Spinal cord (tissue), 10 donors: Measurements from ENCODE around the gene GAS7. TPM values are rescaled to one million over a fixed set of nuclear protein-coding genes. Genes with fewer than 3 reads are reported as not detected.

ENCODE experiments used
- DNase-seq, 6 donors: peaks; one replicate each; pipeline versions ENCODE4 v3.0.0 to v3.0.0-alpha.2; 2013 to 2015; ENCODE audit warnings: low spot score in 6 of 6, low read depth in 4 of 6
- H3K27ac ChIP-seq: one replicate; pipeline ENCODE4 v1.5.1; 2013; ENCODE audit warnings: low read depth, low read length, control low read depth
- H3K27me3 ChIP-seq: one replicate; pipeline ENCODE4 v1.6.1; 2013; ENCODE audit warnings: low read length; ENCODE audit not compliant: control insufficient read depth, insufficient read depth
- H3K36me3 ChIP-seq: one replicate; pipeline ENCODE4 v1.6.1; 2013; ENCODE audit warnings: low read length; ENCODE audit not compliant: control insufficient read depth, insufficient read depth
- H3K4me1 ChIP-seq: one replicate; pipeline ENCODE4 v1.6.1; 2013; ENCODE audit warnings: low read length; ENCODE audit not compliant: control insufficient read depth, insufficient read depth
- H3K4me3 ChIP-seq: one replicate; pipeline ENCODE4 v1.5.1; 2013; ENCODE audit warnings: low read depth, low read length, control low read depth
- H3K9me3 ChIP-seq: one replicate; pipeline ENCODE4 v1.6.1; 2013; ENCODE audit warnings: low read length; ENCODE audit not compliant: control insufficient read depth, insufficient read depth
- WGBS: methylation state at CpG from one replicate; pipeline ENCODE4 v1.1.5; 2013; ENCODE audit warnings: missing lambda C conversion rate; ENCODE audit not compliant: insufficient coverage; 5-methylcytosine and 5-hydroxymethylcytosine counted together
- polyA plus RNA-seq, 2 donors: library from polyadenylated mRNA; unstranded; fragments of 120-200 nt; gene quantifications; one replicate each; pipeline ENCODE4 v1.2.1, GENCODE V29; 2013; ENCODE audit not compliant: insufficient read length in 2 of 2
- total RNA-seq, 2 donors: library from RNA; depleted of rRNA in 1 of 2; stranded (reverse); fragments of 120-200 nt in 1 of 2; fragments of >200 nt in 1 of 2; gene quantifications; one replicate each; pipeline versions ENCODE4 v1.2.3 to v1.2.4, GENCODE V29; 2013 to 2014
- donor health status: healthy.

The GAS7 gene
- total and polyA plus RNA-seq, 4 donors = 51.8 to 93.8 (median 79.1) TPM

DNA sequence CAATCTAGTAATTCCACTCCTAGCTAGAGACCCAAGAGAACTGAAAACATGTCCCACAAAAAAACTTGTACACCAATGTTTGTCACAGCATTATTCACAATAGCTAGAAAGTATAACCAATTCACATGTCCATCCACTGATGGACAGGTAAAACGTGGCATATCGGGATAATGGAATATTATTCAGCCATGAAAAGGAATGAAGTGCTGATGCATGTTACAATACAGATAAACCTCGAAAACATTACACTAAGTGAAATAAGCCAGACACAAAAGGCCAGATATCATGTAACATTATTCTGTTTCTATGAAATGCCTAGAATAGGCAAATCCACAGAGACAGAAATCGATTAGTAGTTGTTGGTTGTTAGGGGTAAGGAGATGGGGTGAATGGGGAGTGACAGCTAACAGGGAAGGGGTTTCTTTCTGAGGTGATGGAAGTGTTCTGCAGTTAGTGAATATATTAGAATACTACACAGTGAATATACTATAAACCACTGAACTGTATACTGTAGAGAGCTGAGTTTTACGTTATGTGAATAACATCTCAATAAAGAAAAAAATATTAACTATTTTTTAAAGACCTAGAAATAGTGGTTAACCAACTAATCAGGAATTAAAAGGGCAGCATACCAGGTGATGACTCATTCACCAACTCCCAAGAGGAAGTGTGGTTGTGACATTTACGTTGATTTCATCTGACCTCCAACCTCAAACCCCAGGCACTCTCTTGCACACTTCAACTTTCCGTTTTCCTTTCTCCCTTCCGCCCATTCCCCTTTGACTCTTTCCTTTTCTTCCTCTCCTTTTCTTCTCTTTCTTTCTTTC is 48.6 kb downstream of the GAS7 start:
- 75% methylated on average over 2 of the region's 8 CpGs for WGBS
- Histone ChIP-seq H3K4me3 (no peak overlapping the region), H3K9me3 (no peaks in the 10 kb centered on the region), H3K27ac (no peak overlapping the region), H3K4me1 (peaks cover 22% of the 10 kb centered on the region), H3K27me3 (no peaks in the 10 kb centered on the region), H3K36me3 (no peaks in the 10 kb centered on the region)
- no peak for DNase-seq

DNA sequence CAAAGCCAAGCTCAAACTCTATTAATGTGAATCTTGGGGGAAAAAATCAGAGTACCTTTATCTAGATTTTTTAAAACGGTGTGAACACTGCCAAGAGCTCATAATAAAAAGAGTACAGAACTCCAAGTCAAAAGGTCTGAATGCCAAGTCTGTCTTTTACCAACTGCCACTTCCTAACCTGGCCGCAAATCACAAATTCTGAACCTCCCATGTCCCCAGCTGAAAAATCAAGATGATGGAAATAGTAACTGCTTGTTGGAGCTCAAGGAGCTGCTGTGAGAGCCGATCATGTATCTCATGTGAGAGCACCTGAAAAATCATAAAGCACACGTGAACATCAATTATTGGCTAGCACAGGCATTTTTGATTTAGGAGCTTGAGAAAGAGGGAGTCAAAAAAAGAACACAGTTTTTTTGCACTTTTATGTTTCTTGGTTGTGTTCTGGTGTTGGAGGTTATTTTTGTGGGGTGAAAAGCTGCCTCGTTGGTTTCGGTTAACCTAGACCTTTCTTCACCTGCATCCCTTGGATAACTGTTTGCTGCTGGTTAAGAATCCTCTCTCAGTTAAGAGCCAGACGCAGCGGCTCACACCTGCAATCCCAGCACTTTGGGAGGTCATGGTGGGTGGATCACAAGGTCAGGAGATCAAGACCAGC is 50.5 kb downstream of the GAS7 start:
- DNase-seq = no peak
- Histone ChIP-seq H3K27me3 (no peaks in the 10 kb centered on the region), H3K4me1 (peaks cover 23% of the 10 kb centered on the region), H3K36me3 (no peaks in the 10 kb centered on the region), H3K9me3 (no peaks in the 10 kb centered on the region), H3K27ac (no peak overlapping the region), H3K4me3 (no peak overlapping the region)
- 86% methylated on average over 4 of the region's 8 CpGs for WGBS

DNA sequence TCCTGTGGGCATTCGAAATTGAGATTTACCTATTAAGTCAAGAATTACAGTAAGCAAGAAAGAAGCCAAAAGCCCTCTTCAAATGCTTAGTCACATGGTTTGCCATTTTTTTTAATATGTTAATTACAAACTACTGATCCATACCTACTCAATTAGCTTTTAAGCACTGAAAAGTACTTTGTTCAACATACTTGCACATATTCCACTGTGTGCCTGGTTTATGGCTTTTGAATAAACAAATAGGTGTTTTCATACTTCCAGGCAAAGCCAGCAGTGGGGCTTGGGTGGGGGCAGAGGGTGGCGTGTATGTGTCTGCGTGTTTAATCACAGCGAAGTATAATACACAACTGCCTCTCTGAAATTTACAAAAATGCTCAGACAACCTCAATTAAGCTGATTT is 51.4 kb downstream of the GAS7 start:
- Histone ChIP-seq H3K9me3 (no peaks in the 10 kb centered on the region), H3K27ac (no peak overlapping the region), H3K4me1 (peaks cover 19% of the 10 kb centered on the region), H3K36me3 (no peaks in the 10 kb centered on the region), H3K4me3 (no peak overlapping the region), H3K27me3 (no peaks in the 10 kb centered on the region)
- peak in 1 of 6 donors; percentile 27 for DNase-seq
- no CpG with 5 or more reads among the region's 4 CpGs for WGBS

DNA sequence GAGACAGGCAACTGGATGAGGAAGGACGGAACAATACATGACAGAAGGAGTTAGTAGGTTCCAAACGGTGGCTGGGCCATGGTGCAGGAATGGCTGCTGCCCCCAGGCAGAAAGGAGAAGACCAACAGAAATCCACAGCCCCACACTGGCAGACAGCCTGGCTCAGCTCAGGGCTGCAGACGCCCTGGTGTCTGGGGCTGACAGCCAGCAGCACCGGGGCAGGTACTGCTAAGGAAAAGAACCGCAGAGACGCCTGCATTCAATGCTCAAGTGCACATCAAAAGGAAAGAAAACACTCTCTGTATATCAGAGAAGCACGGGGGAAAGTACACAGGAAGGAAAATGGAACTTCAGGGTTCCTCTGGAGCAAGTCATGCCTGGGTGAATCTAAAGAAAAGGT is 53.4 kb downstream of the GAS7 start:
- no peak for DNase-seq
- Histone ChIP-seq H3K4me1 (peaks cover 15% of the 10 kb centered on the region), H3K4me3 (no peak overlapping the region), H3K27ac (no peak overlapping the region), H3K27me3 (no peaks in the 10 kb centered on the region), H3K9me3 (no peaks in the 10 kb centered on the region), H3K36me3 (no peaks in the 10 kb centered on the region)
- WGBS = 54% methylated on average over 2 of the region's 7 CpGs

DNA sequence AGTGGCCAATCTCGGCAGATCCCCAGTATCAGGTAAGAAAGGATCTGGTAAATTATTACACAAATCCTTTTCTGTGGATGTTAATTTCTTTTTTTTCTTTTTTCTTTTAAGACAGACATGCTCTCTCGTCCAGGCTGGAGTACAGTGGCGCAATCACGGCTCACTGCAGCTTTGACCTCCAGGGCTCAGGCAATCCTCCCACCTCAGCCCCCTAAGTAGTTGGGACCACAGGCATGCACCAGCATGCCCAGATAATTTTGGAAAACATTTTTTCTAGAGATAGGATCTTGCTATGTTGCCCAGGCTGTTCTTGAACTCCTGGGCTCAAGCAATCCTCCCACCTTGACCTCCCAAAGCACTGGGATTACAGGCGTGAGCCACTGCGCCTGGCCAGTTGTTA is 54.0 kb downstream of the GAS7 start:
- DNase-seq = no peak
- Histone ChIP-seq H3K9me3 (no peaks in the 10 kb centered on the region), H3K4me1 (peaks cover 15% of the 10 kb centered on the region), H3K4me3 (no peak overlapping the region), H3K27me3 (no peaks in the 10 kb centered on the region), H3K36me3 (no peaks in the 10 kb centered on the region), H3K27ac (no peak overlapping the region)
- 87% methylated on average over 3 of the region's 6 CpGs for WGBS

DNA sequence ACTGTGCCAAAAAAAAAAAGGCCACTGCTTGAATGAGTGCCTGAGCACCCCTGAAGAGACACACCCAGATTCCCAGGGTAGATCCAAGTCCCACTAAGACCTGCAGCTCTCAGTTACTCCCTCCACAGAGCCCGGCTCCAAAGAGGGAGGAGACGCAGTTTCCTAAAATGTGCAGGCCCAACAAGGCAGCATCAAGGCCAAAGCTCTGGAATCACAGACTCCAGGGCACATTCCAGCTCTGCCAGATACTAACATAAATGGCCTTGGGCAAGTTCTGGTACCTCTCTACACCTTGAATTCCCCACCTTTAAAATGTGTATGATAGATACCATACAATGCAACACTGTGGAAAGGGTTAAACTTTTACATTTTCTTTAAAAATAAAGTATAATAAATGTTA is 57.0 kb downstream of the GAS7 start:
- Histone ChIP-seq H3K36me3 (no peaks in the 10 kb centered on the region), H3K27me3 (no peaks in the 10 kb centered on the region), H3K4me1 (peaks cover 15% of the 10 kb centered on the region), H3K27ac (no peak overlapping the region), H3K4me3 (no peak overlapping the region), H3K9me3 (no peaks in the 10 kb centered on the region)
- DNase-seq = no peak
- 100% methylated on average over 1 of the region's 2 CpGs for WGBS

DNA sequence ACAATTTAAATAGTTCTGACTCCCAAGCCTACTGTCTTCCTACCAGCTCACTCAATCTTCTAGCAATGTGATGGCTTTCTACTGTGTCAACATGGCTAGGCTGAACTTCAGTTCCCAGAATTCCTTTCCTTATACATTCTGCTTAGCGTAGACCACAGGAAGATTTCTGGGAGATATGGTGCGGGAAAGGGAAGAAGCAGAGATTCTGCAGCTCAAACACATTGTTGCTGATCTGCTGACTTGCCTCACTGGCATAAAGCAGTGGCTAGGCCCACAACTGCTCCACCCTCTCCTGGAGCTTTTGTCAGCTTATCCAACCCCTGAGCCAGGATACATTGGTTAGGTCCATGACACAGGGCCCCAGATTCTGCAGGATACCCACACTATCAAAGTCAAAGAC is 58.8 kb downstream of the GAS7 start:
- no peak for DNase-seq
- H3K27ac ChIP-seq = no peak overlapping the region
- WGBS = 100% methylated on average over 1 of the region's 2 CpGs
- peaks cover 10% of the 10 kb centered on the region for H3K4me1 ChIP-seq
- no peaks in the 10 kb centered on the region for H3K36me3 ChIP-seq
- no peaks in the 10 kb centered on the region for H3K27me3 ChIP-seq
- no peaks in the 10 kb centered on the region for H3K9me3 ChIP-seq
- no peak overlapping the region for H3K4me3 ChIP-seq

DNA sequence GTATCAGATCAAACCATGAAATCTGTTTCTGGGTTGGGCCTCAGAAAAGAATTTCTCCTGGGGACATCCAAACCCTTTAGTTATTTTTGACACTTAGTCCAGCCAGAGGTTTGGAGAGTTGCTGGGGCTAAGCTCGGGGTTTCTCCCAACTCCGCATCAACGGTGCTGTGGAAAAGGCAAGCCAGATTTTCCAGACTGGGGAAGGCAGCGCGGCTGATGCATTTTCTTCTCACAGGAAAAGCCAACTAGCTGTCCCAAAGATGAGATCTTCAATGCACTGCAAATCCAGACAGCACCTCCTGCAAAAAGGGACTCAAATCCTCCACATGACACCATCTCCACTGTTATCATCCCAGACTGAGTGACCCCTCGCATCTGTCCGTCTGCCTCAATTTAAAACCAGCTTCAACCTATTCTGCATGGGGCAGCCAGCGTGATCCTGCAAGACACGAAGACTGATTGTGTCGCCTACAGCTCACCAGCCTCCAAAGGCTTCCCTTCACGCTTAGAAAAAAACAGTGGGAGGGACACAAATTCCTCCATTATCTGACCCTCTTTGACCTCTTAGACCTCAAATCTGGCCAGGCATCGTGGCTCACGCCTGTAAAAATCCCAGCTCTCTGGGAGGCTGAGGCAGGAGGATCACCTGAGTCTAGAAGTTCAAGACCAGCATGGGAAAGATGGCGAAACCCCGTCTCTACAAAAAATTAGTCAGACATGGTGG is 62.0 kb downstream of the GAS7 start:
- DNase-seq = no peak
- Histone ChIP-seq H3K4me3 (no peak overlapping the region), H3K9me3 (no peaks in the 10 kb centered on the region), H3K27ac (peak overlapping the region; percentile 11), H3K36me3 (no peaks in the 10 kb centered on the region), H3K4me1 (peaks cover 10% of the 10 kb centered on the region), H3K27me3 (no peaks in the 10 kb centered on the region)
- 87% methylated on average over 15 of the region's 15 CpGs for WGBS

DNA sequence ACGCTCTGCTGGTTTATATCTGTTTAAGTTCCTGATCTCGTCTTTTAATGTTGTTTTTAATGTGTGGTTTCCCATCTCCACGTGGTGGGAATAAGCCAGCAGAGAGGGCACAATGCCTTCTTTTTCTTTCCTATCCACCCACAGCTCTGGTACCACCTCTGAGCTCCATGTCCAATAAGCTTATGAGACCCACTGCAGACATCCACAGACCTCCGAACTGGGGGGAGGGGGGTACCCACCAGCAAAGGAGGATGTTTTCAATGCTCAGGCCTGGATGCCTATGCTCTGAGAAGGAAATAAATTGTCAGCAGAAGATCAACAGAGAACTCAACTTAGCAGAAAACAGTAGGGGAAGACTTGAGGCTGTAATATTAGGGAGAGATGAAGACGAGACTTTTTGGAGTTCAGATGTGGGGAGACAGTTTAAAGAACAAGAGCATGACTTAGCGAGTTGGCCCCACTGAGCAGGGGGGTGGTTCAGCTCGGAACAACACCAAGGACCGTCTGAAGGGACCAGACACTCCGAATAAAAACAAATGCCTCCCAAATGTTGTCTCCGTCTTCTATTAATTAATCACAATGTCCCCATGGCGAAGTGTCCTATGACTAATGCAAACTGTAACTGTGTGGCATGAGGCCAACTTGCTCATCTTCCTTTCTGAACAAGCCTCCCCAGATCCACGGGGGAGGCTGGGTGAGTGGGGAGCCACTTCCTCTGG is 62.7 kb downstream of the GAS7 start:
- H3K27me3 ChIP-seq = no peaks in the 10 kb centered on the region
- H3K36me3 ChIP-seq = no peaks in the 10 kb centered on the region
- H3K4me3 ChIP-seq = no peak overlapping the region
- no peaks in the 10 kb centered on the region for H3K9me3 ChIP-seq
- peaks cover 10% of the 10 kb centered on the region for H3K4me1 ChIP-seq
- no peak overlapping the region for H3K27ac ChIP-seq
- no peak for DNase-seq
- WGBS = 76% methylated on average over 2 of the region's 12 CpGs
